ENCODE results near the gene LMNA. TPM values are rescaled to one million over a fixed set of nuclear protein-coding genes. Genes with fewer than 3 reads are reported as not detected.

Gene LMNA
- total and polyA plus RNA-seq, 2 donors (not counting 1 experiment from before 2014, with no cell fraction given): 19.4 to 28.7 TPM

- intact Hi-C loops (cut with micrococcal nuclease): no loop called here
- Histone ChIP-seq H4K20me1 (ENCODE audit: control insufficient read depth, insufficient read depth, low read length, poor library complexity, severe bottlenecking) (no peaks in the 10 kb centered on the region), H3K9ac (ENCODE audit: low read length) (no peak overlapping the region), H3K4me2 (replicated peaks; ENCODE audit: low read depth, low read length, poor library complexity, severe bottlenecking) (no peak overlapping the region), H3K9me3 (ENCODE audit: control extremely low read depth in 1 of 3, control insufficient read depth in 2 of 3, insufficient read depth in 1 of 3, low read length in 2 of 3) (no peaks in the 10 kb centered on the region), H3K79me2 (ENCODE audit: control insufficient read depth, insufficient read depth, low read length) (no peaks in the 10 kb centered on the region), H2AFZ (ENCODE audit: insufficient read depth, low read depth, low read length, poor library complexity, severe bottlenecking) (no peak overlapping the region), H3K4me3 (ENCODE audit: control extremely low read depth in 1 of 5, extremely low read depth in 1 of 5, insufficient read depth in 1 of 5, low read depth in 2 of 5, low read length in 4 of 5) (no peak overlapping the region), H3K4me1 (ENCODE audit: control insufficient read depth in 2 of 2, insufficient read depth in 2 of 2, low read length in 2 of 2) (peaks cover 18 to 24% of the 10 kb centered on the region in 2 donors), H3K27ac (ENCODE audit: low read length in 2 of 2) (no peak overlapping the region), H3K27me3 (replicated peaks in 1 of 4; ENCODE audit: control extremely low read depth in 1 of 4, control insufficient read depth in 3 of 4, insufficient read depth in 4 of 4, low read length in 3 of 4) (peaks cover 0 to 58% (median 23%) of the 10 kb centered on the region in 4 experiments), H3K36me3 (replicated peaks in 1 of 2; ENCODE audit: control extremely low read depth in 1 of 2, control insufficient read depth in 1 of 2, extremely low read depth in 1 of 2, insufficient read depth in 2 of 2, low read length in 1 of 2) (no peaks in the 10 kb centered on the region)
- POLR2A ChIA-PET: no interaction called here
- no peak overlapping the region for H3K4me3 Mint-ChIP-seq
- no peak for DNase-seq
- no peak for ATAC-seq (ENCODE audit: low read depth)
- no peaks in the 10 kb centered on the region for H3K9me3 Mint-ChIP-seq (ENCODE audit: insufficient read depth)
- no peak overlapping the region for H3K27ac Mint-ChIP-seq
- CTCF ChIA-PET: interaction anchor here (2.6 to 4.6 kb wide), 2 partner anchors 10 to 43 kb away, joined by 12 to 25 read pairs; no protein-coding TSS in a partner anchor
- 71% methylated on average over 1 of the region's 1 CpG for WGBS (ENCODE audit: insufficient coverage)
- no peak for TF ChIP-seq EZH2 (IDR thresholded peaks at IDR 0.05; ENCODE audit: borderline replicate concordance, insufficient read depth, low read depth, low read length, poor library complexity, severe bottlenecking)
- TF ChIP-seq CTCF (IDR thresholded peaks at IDR 0.05): no peak
- H3K4me1 Mint-ChIP-seq: peaks cover 18% of the 10 kb centered on the region
- H3K27me3 Mint-ChIP-seq: peaks cover 16% of the 10 kb centered on the region
Observed at GRCh38 chr1:156086256-156086662, 28.3 kb upstream of the LMNA start.

GRCh38 chr1:156089704-156090103 is 24.8 kb upstream of the LMNA start:
- H3K4me3 Mint-ChIP-seq: no peak overlapping the region
- H3K27me3 Mint-ChIP-seq: peaks cover 10% of the 10 kb centered on the region
- intact Hi-C loops (cut with micrococcal nuclease): loop anchor here (1.0 kb wide), 2 partner anchors 41 to 136 kb away; no protein-coding TSS in a partner anchor
- no peak overlapping the region for H3K27ac ChIP-seq (ENCODE audit: low read length in 2 of 2)
- H3K9me3 ChIP-seq (ENCODE audit: control extremely low read depth in 1 of 3, control insufficient read depth in 2 of 3, insufficient read depth in 1 of 3, low read length in 2 of 3): no peaks in the 10 kb centered on the region
- H4K20me1 ChIP-seq (ENCODE audit: control insufficient read depth, insufficient read depth, low read length, poor library complexity, severe bottlenecking): no peaks in the 10 kb centered on the region
- H3K27ac Mint-ChIP-seq: no peak overlapping the region
- no peak overlapping the region for H3K4me3 ChIP-seq (ENCODE audit: control extremely low read depth in 1 of 5, extremely low read depth in 1 of 5, insufficient read depth in 1 of 5, low read depth in 2 of 5, low read length in 4 of 5)
- H3K36me3 ChIP-seq (replicated peaks in 1 of 2; ENCODE audit: control extremely low read depth in 1 of 2, control insufficient read depth in 1 of 2, extremely low read depth in 1 of 2, insufficient read depth in 2 of 2, low read length in 1 of 2): no peaks in the 10 kb centered on the region
- no peak overlapping the region for H3K4me2 ChIP-seq (replicated peaks; ENCODE audit: low read depth, low read length, poor library complexity, severe bottlenecking)
- WGBS (ENCODE audit: insufficient coverage): 39% methylated on average over 6 of the region's 6 CpGs
- ATAC-seq (ENCODE audit: low read depth) (no peak), DNase-seq (no peak)
- no peaks in the 10 kb centered on the region for H3K79me2 ChIP-seq (ENCODE audit: control insufficient read depth, insufficient read depth, low read length)
- no peaks in the 10 kb centered on the region for H3K9me3 Mint-ChIP-seq (ENCODE audit: insufficient read depth)
- no peak overlapping the region for H3K9ac ChIP-seq (ENCODE audit: low read length)
- H3K4me1 Mint-ChIP-seq: peaks cover 3% of the 10 kb centered on the region
- peaks cover 6 to 7% of the 10 kb centered on the region in 2 donors for H3K4me1 ChIP-seq (ENCODE audit: control insufficient read depth in 2 of 2, insufficient read depth in 2 of 2, low read length in 2 of 2)
- TF ChIP-seq EZH2 (IDR thresholded peaks at IDR 0.05; ENCODE audit: borderline replicate concordance, insufficient read depth, low read depth, low read length, poor library complexity, severe bottlenecking) (no peak), CTCF (IDR thresholded peaks at IDR 0.05) (no peak)
- peaks cover 0 to 30% (median 12%) of the 10 kb centered on the region in 4 experiments for H3K27me3 ChIP-seq (replicated peaks in 1 of 4; ENCODE audit: control extremely low read depth in 1 of 4, control insufficient read depth in 3 of 4, insufficient read depth in 4 of 4, low read length in 3 of 4)
- POLR2A ChIA-PET: no interaction called here
- CTCF ChIA-PET: interaction anchor here (0.6 to 23.7 kb wide), 9 partner anchors 9 to 809 kb away, joined by 3 to 970 read pairs (median 4); partner anchors contain the start of gene LMNA
- no peak overlapping the region for H2AFZ ChIP-seq (ENCODE audit: insufficient read depth, low read depth, low read length, poor library complexity, severe bottlenecking)
